Trophoblast cell (in vitro differentiated cells and primary cell): ENCODE data around the gene SUPT20H.

ENCODE experiments used
- DNase-seq, 2 donors: peaks; one replicate each; pipeline ENCODE4 v3.0.0-alpha.2; 2016
- H2AFZ ChIP-seq: 2 replicates; pipeline ENCODE4 v1.6.1; 2013; ENCODE audit warnings: low read length, moderate library complexity, mild to moderate bottlenecking; ENCODE audit not compliant: insufficient read depth, poor library complexity
- H2AK5ac ChIP-seq: 2 replicates; pipeline ENCODE4 v1.6.1; 2013; ENCODE audit warnings: mild to moderate bottlenecking, low read length
- H2BK120ac ChIP-seq: 2 replicates; pipeline ENCODE4 v1.6.1; 2013; ENCODE audit warnings: low read length, mild to moderate bottlenecking, moderate library complexity; ENCODE audit not compliant: insufficient read depth, poor library complexity
- H2BK12ac ChIP-seq: 2 replicates; pipeline ENCODE4 v1.6.1; 2013; ENCODE audit warnings: mild to moderate bottlenecking, low read length, moderate library complexity
- H2BK5ac ChIP-seq: 2 replicates; pipeline ENCODE4 v1.6.1; 2013; ENCODE audit warnings: low read length, low read depth, moderate library complexity, mild to moderate bottlenecking; ENCODE audit not compliant: poor library complexity
- H3K14ac ChIP-seq: 2 replicates; pipeline ENCODE4 v1.6.1; 2013; ENCODE audit warnings: mild to moderate bottlenecking, low read length
- H3K18ac ChIP-seq: 2 replicates; pipeline ENCODE4 v1.6.1; 2013; ENCODE audit warnings: mild to moderate bottlenecking, low read length
- H3K23ac ChIP-seq: 2 replicates; pipeline ENCODE4 v1.6.1; 2013; ENCODE audit warnings: low read length
- H3K27ac ChIP-seq: 2 replicates; pipeline ENCODE4 v1.5.1; 2013; ENCODE audit warnings: low read depth, mild to moderate bottlenecking, inconsistent platforms, low read length, moderate library complexity
- H3K27me3 ChIP-seq: 2 replicates; pipeline ENCODE4 v1.6.1; 2013; ENCODE audit warnings: inconsistent platforms, mild to moderate bottlenecking, low read length, moderate library complexity; ENCODE audit not compliant: insufficient read depth
- H3K36me3 ChIP-seq, 2 experiments: 1 replicate in 1 of 2; 2 replicates in 1 of 2; pipeline ENCODE4 v1.6.1; 2013; ENCODE audit warnings: low read length in 2 of 2, mild to moderate bottlenecking in 2 of 2, moderate library complexity in 1 of 2; ENCODE audit not compliant: insufficient read depth in 2 of 2, control insufficient read depth in 1 of 2
- H3K4ac ChIP-seq: 2 replicates; pipeline ENCODE4 v1.6.1; 2013; ENCODE audit warnings: low read depth, mild to moderate bottlenecking, low read length, moderate library complexity
- H3K4me1 ChIP-seq, 2 experiments: 1 replicate in 1 of 2; 2 replicates in 1 of 2; pipeline ENCODE4 v1.6.1; 2013; ENCODE audit warnings: low read length in 2 of 2, mild to moderate bottlenecking in 2 of 2, moderate library complexity in 1 of 2; ENCODE audit not compliant: insufficient read depth in 2 of 2, control insufficient read depth in 1 of 2
- H3K4me2 ChIP-seq: 2 replicates; pipeline ENCODE4 v1.6.1; 2013; ENCODE audit warnings: inconsistent platforms, mild to moderate bottlenecking, low read length, moderate library complexity
- H3K4me3 ChIP-seq: 2 replicates; pipeline ENCODE4 v1.5.1; 2013; ENCODE audit warnings: mild to moderate bottlenecking, low read depth, low read length, inconsistent platforms
- H3K79me1 ChIP-seq: one replicate; pipeline ENCODE4 v1.6.1; 2013; ENCODE audit warnings: low read length
- H3K79me2 ChIP-seq: 2 replicates; pipeline ENCODE4 v1.6.1; 2013; ENCODE audit warnings: low read length, mild to moderate bottlenecking; ENCODE audit not compliant: control insufficient read depth, insufficient read depth, poor library complexity
- H3K9ac ChIP-seq: 2 replicates; pipeline ENCODE4 v1.6.1; 2013; ENCODE audit warnings: mild to moderate bottlenecking, low read length
- H3K9me3 ChIP-seq: 2 replicates; pipeline ENCODE4 v1.6.1; 2013; ENCODE audit warnings: low read depth, mild to moderate bottlenecking, control low read depth, inconsistent platforms, low read length; ENCODE audit not compliant: insufficient read depth
- H4K12ac ChIP-seq: 2 replicates; pipeline ENCODE4 v1.6.1; 2013; ENCODE audit warnings: low read depth, mild to moderate bottlenecking, low read length, moderate library complexity
- H4K8ac ChIP-seq: 2 replicates; pipeline ENCODE4 v1.6.1; 2013; ENCODE audit warnings: low read depth, mild to moderate bottlenecking, low read length, moderate library complexity
- H4K91ac ChIP-seq: one replicate; pipeline ENCODE4 v1.6.1; 2013; ENCODE audit warnings: low read depth, mild to moderate bottlenecking, low read length, moderate library complexity
- WGBS: extraction: QIAGEN DNeasy Blood & Tissue Kit; methylation state at CpG from one replicate; pipeline ENCODE4 v1.1.7; 2013; ENCODE audit warnings: missing lambda C conversion rate; ENCODE audit not compliant: insufficient read length, insufficient coverage; ENCODE audit errors: extremely low coverage; 5-methylcytosine and 5-hydroxymethylcytosine counted together

The SUPT20H gene

DNA sequence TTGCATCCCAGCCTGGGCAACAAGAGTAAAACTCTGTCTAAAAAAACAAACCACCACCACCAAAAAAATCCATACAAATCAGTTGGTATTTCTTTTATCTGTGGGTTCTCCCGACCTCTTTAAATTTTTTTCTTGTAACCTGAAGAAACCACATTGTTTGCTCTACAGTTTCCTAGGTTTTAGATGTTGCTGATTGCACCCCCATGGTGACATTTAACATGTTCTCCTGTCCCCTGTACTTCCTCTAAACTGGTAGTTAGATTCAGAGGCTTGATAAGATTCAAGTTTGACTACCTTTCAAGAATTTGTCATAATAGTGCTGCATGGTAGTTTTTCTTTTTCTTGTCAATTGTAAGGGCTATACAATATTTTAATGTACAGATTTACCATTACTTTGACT lies 84.3 kb downstream of the SUPT20H start:
- Histone ChIP-seq H3K9ac (no peak overlapping the region), H3K27me3 (no peaks in the 10 kb centered on the region), H3K18ac (no peak overlapping the region), H3K36me3 (peaks cover 19 to 27% of the 10 kb centered on the region in 2 experiments), H4K8ac (no peak overlapping the region), H2BK5ac (no peak overlapping the region), H3K23ac (no peak overlapping the region), H2BK12ac (no peak overlapping the region), H4K12ac (no peak overlapping the region), H2AK5ac (no peak overlapping the region), H3K14ac (no peak overlapping the region), H2AFZ (no peak overlapping the region), H3K27ac (peak overlapping the region; percentile 34), H2BK120ac (no peak overlapping the region), H4K91ac (no peak overlapping the region), H3K4ac (no peak overlapping the region), H3K4me3 (no peak overlapping the region), H3K79me1 (peaks cover 2% of the 10 kb centered on the region), H3K4me1 (peaks cover 0 to 1% of the 10 kb centered on the region in 2 experiments), H3K4me2 (no peak overlapping the region), H3K79me2 (no peaks in the 10 kb centered on the region), H3K9me3 (peaks cover 2% of the 10 kb centered on the region)
- whole genome bisulfite sequencing = no CpG with 5 or more reads among the region's 1 CpG
- DNase-seq = peak; percentile 69 to 90

DNA sequence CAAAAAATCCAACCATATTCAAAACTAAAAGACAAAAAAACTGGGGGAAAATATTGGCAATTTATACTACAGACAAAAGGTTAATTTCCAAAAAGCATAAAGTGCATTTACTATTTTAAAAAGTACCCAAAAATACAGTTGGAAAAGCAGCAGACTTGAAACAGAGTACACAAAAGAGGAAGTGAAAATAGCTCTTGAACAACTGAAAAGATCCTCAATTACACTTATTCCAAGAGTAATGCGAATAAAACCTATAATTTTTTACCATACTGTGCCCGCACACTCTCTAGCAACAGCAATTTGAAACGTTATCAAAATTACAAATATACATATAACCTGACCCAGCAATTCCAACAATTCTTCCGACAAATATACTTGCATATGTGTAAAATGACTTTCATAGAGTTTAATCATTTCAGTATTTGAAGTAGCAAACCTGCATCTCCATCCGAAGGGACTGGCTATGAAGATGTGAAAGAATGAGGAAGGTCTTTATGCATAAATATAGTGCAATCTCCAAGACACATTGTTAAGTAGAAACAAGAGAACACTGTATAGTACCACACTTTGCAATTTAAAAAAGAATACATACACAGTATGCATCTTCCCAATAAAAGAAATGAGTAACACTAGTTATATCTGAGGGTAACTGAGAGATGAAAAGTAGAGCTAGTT lies 85.7 kb downstream of the SUPT20H start:
- Histone ChIP-seq H3K9me3 (peaks cover 2% of the 10 kb centered on the region), H4K91ac (no peak overlapping the region), H2BK12ac (no peak overlapping the region), H3K79me1 (no peaks in the 10 kb centered on the region), H2AFZ (no peak overlapping the region), H2BK5ac (no peak overlapping the region), H2BK120ac (no peak overlapping the region), H3K9ac (no peak overlapping the region), H3K79me2 (no peaks in the 10 kb centered on the region), H3K4me1 (no peaks in the 10 kb centered on the region), H4K12ac (no peak overlapping the region), H3K14ac (no peak overlapping the region), H4K8ac (no peak overlapping the region), H3K27me3 (no peaks in the 10 kb centered on the region), H3K27ac (no peak overlapping the region), H3K4ac (no peak overlapping the region), H3K4me2 (no peak overlapping the region), H2AK5ac (no peak overlapping the region), H3K36me3 (peaks cover 18 to 26% of the 10 kb centered on the region in 2 experiments), H3K4me3 (no peak overlapping the region), H3K23ac (no peak overlapping the region), H3K18ac (no peak overlapping the region)
- WGBS = 100% methylated on average over 2 of the region's 5 CpGs
- no peak for DNase-seq

DNA sequence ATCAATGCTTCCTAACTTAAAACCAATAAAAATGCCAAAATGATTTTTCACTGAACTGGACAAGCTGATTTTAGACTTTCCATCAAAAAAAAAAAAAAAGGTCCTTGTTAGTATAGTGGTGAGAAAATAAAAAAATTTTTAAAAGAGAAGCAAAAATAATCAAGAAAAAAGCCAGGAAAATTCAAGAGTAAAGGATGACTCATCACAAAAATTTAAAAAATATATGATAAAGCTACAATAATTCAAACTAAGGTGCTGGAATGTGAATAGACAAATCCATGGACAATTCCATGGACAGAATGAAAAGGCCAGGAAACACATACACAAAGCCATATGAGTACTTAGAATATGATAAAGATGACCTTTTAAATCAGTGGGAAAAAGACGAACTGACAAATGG lies 86.5 kb downstream of the SUPT20H start:
- no peak overlapping the region for H3K14ac ChIP-seq
- H4K8ac ChIP-seq = no peak overlapping the region
- H3K4me3 ChIP-seq = no peak overlapping the region
- DNase-seq = no peak
- H3K4me1 ChIP-seq = no peaks in the 10 kb centered on the region
- H3K18ac ChIP-seq = no peak overlapping the region
- H3K4me2 ChIP-seq = no peak overlapping the region
- H4K91ac ChIP-seq = no peak overlapping the region
- no peak overlapping the region for H3K9ac ChIP-seq
- no CpG with 5 or more reads among the region's 1 CpG for WGBS
- H3K9me3 ChIP-seq = peaks cover 2% of the 10 kb centered on the region
- H3K4ac ChIP-seq = no peak overlapping the region
- no peak overlapping the region for H2AK5ac ChIP-seq
- H3K79me1 ChIP-seq = no peaks in the 10 kb centered on the region
- H4K12ac ChIP-seq = no peak overlapping the region
- H3K23ac ChIP-seq = no peak overlapping the region
- H3K36me3 ChIP-seq = peaks cover 15 to 23% of the 10 kb centered on the region in 2 experiments
- H2BK5ac ChIP-seq = no peak overlapping the region
- H2AFZ ChIP-seq = no peak overlapping the region
- no peak overlapping the region for H2BK120ac ChIP-seq
- H3K27me3 ChIP-seq = no peaks in the 10 kb centered on the region
- H3K27ac ChIP-seq = no peak overlapping the region
- no peak overlapping the region for H2BK12ac ChIP-seq
- H3K79me2 ChIP-seq = no peaks in the 10 kb centered on the region

DNA sequence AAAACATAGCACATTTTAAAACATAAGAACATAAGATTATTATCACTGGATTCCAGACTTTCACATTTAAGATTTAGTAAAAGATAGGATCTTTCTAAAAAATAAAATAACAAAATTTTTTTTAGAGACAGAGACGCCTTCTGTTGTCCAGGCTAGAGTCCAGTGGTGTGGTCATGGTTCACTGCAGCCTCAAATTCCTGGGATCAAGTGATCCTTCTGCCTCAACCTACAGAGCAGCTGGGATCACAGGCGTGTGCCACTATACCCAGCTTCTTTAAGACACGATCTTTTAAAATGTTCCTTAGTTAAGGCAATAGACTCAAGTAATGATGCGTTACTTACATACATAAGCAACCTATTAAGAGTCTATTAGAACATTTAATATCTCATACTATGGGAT lies 93.1 kb downstream of the SUPT20H start:
- Histone ChIP-seq H2BK5ac (no peak overlapping the region), H3K4me1 (peaks cover 0 to 1% of the 10 kb centered on the region in 2 experiments)

More for the DNA sequence above, 93.1 kb downstream of the SUPT20H start:
- no peak for DNase-seq
- no CpG with 5 or more reads among the region's 4 CpGs for WGBS
- Histone ChIP-seq H2BK120ac (peak overlapping the region; percentile 51), H3K4ac (no peak overlapping the region), H4K91ac (no peak overlapping the region), H2BK12ac (peak overlapping the region; percentile 64), H4K12ac (no peak overlapping the region), H3K27me3 (no peaks in the 10 kb centered on the region), H3K18ac (no peak overlapping the region), H2AK5ac (no peak overlapping the region), H3K9ac (no peak overlapping the region), H3K9me3 (no peaks in the 10 kb centered on the region), H3K4me2 (no peak overlapping the region), H3K4me3 (no peak overlapping the region), H4K8ac (no peak overlapping the region), H3K36me3 (peaks cover 16 to 22% of the 10 kb centered on the region in 2 experiments), H3K27ac (no peak overlapping the region), H3K79me2 (no peaks in the 10 kb centered on the region), H3K14ac (no peak overlapping the region), H3K23ac (no peak overlapping the region), H2AFZ (no peak overlapping the region), H3K79me1 (no peaks in the 10 kb centered on the region)
